ENCODE measurements around the gene YTHDC2. TPM values are rescaled to one million over a fixed set of nuclear protein-coding genes. Genes with fewer than 3 reads are reported as not detected.

Gene YTHDC2
- total RNA-seq (10 to 100 TPM; 19.9 to 32.9 TPM), polyA plus RNA-seq (1 to 10 TPM; 6.2 to 9.8 TPM)

GRCh38 chr5:113513384-113514288 lies at the start of gene YTHDC2:
TSS of gene YTHDC2 (plus strand) at chr5:113513694. CDS start at chr5:113513896, 202 bp downstream.
- TF ChIP-seq TAF1 (conservative IDR thresholded peaks at IDR 0.05) (peak; percentile 16), GABPA (IDR thresholded peaks at IDR 0.05 in 1 of 2, conservative IDR thresholded peaks at IDR 0.05 in 1 of 2) (no peak), HNF4A (conservative IDR thresholded peaks at IDR 0.05) (peak; percentile 5 to 23), NR2F2 (IDR thresholded peaks at IDR 0.05) (no peak), SP1 (IDR thresholded peaks at IDR 0.05) (peak; percentile 26), EGR1 (IDR thresholded peaks at IDR 0.05; ENCODE audit: low read depth in 2 of 2) (no peak), JUND (IDR thresholded peaks at IDR 0.05) (peak; percentile 46 to 68), ZBTB33 (IDR thresholded peaks at IDR 0.05) (no peak), HNF4G (IDR thresholded peaks at IDR 0.05) (no peak), RAD21 (IDR thresholded peaks at IDR 0.05) (peak; percentile 42 to 61), ATF3 (IDR thresholded peaks at IDR 0.05) (no peak), FOXA1 (IDR thresholded peaks at IDR 0.05) (no peak), RXRA (IDR thresholded peaks at IDR 0.05) (peak in 1 of 2 donors; percentile 57), FOXA2 (IDR thresholded peaks at IDR 0.05) (no peak), YY1 (IDR thresholded peaks at IDR 0.05) (peak; percentile 96)
- TF ChIP-seq, protein P1, sequence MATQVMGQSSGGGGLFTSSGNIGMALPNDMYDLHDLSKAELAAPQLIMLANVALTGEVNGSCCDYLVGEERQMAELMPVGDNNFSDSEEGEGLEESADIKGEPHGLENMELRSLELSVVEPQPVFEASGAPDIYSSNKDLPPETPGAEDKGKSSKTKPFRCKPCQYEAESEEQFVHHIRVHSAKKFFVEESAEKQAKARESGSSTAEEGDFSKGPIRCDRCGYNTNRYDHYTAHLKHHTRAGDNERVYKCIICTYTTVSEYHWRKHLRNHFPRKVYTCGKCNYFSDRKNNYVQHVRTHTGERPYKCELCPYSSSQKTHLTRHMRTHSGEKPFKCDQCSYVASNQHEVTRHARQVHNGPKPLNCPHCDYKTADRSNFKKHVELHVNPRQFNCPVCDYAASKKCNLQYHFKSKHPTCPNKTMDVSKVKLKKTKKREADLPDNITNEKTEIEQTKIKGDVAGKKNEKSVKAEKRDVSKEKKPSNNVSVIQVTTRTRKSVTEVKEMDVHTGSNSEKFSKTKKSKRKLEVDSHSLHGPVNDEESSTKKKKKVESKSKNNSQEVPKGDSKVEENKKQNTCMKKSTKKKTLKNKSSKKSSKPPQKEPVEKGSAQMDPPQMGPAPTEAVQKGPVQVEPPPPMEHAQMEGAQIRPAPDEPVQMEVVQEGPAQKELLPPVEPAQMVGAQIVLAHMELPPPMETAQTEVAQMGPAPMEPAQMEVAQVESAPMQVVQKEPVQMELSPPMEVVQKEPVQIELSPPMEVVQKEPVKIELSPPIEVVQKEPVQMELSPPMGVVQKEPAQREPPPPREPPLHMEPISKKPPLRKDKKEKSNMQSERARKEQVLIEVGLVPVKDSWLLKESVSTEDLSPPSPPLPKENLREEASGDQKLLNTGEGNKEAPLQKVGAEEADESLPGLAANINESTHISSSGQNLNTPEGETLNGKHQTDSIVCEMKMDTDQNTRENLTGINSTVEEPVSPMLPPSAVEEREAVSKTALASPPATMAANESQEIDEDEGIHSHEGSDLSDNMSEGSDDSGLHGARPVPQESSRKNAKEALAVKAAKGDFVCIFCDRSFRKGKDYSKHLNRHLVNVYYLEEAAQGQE (IDR thresholded peaks at IDR 0.05), result no peak
- TF ChIP-seq, protein P2, sequence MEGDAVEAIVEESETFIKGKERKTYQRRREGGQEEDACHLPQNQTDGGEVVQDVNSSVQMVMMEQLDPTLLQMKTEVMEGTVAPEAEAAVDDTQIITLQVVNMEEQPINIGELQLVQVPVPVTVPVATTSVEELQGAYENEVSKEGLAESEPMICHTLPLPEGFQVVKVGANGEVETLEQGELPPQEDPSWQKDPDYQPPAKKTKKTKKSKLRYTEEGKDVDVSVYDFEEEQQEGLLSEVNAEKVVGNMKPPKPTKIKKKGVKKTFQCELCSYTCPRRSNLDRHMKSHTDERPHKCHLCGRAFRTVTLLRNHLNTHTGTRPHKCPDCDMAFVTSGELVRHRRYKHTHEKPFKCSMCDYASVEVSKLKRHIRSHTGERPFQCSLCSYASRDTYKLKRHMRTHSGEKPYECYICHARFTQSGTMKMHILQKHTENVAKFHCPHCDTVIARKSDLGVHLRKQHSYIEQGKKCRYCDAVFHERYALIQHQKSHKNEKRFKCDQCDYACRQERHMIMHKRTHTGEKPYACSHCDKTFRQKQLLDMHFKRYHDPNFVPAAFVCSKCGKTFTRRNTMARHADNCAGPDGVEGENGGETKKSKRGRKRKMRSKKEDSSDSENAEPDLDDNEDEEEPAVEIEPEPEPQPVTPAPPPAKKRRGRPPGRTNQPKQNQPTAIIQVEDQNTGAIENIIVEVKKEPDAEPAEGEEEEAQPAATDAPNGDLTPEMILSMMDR (IDR thresholded peaks at IDR 0.05; ENCODE audit: low read depth, low read length, missing input control), result no peak
- TF ChIP-seq, protein P3, sequence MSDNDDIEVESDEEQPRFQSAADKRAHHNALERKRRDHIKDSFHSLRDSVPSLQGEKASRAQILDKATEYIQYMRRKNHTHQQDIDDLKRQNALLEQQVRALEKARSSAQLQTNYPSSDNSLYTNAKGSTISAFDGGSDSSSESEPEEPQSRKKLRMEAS (IDR thresholded peaks at IDR 0.05), result no peak
- H3K27me3 ChIP-seq (ENCODE audit: control insufficient read depth in 4 of 4, insufficient read depth in 4 of 4, low read length in 3 of 4), result no peaks in the 10 kb centered on the region
- H3K36me3 ChIP-seq (ENCODE audit: control insufficient read depth in 4 of 4, insufficient read depth in 3 of 4, low read depth in 1 of 4, low read length in 3 of 4), result peaks cover 0 to 2% (median under 1%) of the 10 kb centered on the region in 4 donors
- H3K4me1 ChIP-seq (ENCODE audit: control insufficient read depth in 4 of 4, insufficient read depth in 4 of 4, low read length in 3 of 4), result peaks cover 0 to 11% (median 4%) of the 10 kb centered on the region in 4 donors
- peak within 1 kb of the TSS; percentile 80 to 86 (median 81) for H3K4me3 ChIP-seq (ENCODE audit: low read depth in 1 of 3, low read length in 3 of 3)
- no peaks in the 10 kb centered on the region for H3K9me3 ChIP-seq (ENCODE audit: control insufficient read depth in 4 of 4, low read length in 3 of 4)
- peak within 1 kb of the TSS; percentile 85 to 96 for H3K27ac ChIP-seq (ENCODE audit: low read depth in 1 of 2, low read length in 2 of 2)
- WGBS, result under 1% methylated on average over 72 of the region's 72 CpGs
- DNase-seq (ENCODE audit: low spot score), result peak; percentile 85
- H3K9ac ChIP-seq (ENCODE audit: low read depth in 1 of 2, low read length in 2 of 2), result peak within 1 kb of the TSS; percentile 60 to 95
